Activated naive CD8-positive, alpha-beta T cell treated with anti-CD3 and anti-CD28 coated beads, Interleukin-2, amount 50 U/mL, for 24 hours (primary cell): ENCODE results near the gene TGFA.
"Not testable (repeated sequence)": the region's sequence is repeated elsewhere in the genome, so short reads cannot be mapped to it uniquely, and the experiment has no call there.

Experiments
- ATAC-seq: fragments of 150-1000 bp; cut with Tn5 transposase; one replicate; pipeline ENCODE4 v1.10.0; 2021
- DNase-seq: peaks from one replicate; pipeline ENCODE4 v3.0.0; 2021
- H3K27ac Mint-ChIP-seq: one replicate; pipeline ENCODE4 v1.8.0; 2021; ENCODE audit warnings: mild to moderate bottlenecking, mixed read lengths
- H3K27me3 Mint-ChIP-seq: one replicate; pipeline ENCODE4 v1.8.0; 2021; ENCODE audit warnings: mixed read lengths
- H3K36me3 Mint-ChIP-seq: one replicate; pipeline ENCODE4 v1.8.0; 2021; ENCODE audit warnings: low read depth, mixed read lengths
- H3K4me1 Mint-ChIP-seq: one replicate; pipeline ENCODE4 v1.8.0; 2021; ENCODE audit warnings: mixed read lengths
- H3K4me3 Mint-ChIP-seq: one replicate; pipeline ENCODE4 v1.8.0; 2021; ENCODE audit warnings: mild to moderate bottlenecking, moderate library complexity, mixed read lengths
- H3K9me3 Mint-ChIP-seq: one replicate; pipeline ENCODE4 v1.8.0; 2021; ENCODE audit warnings: mixed read lengths

The TGFA gene

GRCh38 chr2:70480468-70480867 is 73.2 kb downstream of the TGFA start:
- Mint-ChIP-seq H3K9me3 (no peaks in the 10 kb centered on the region), H3K4me3 (no peak overlapping the region), H3K27me3 (no peaks in the 10 kb centered on the region), H3K4me1 (peaks cover 4% of the 10 kb centered on the region), H3K36me3 (no peaks in the 10 kb centered on the region), H3K27ac (no peak overlapping the region)
- DNase-seq (no peak), ATAC-seq (no peak)

- no peak overlapping the region for H3K4me3 Mint-ChIP-seq
- no peaks in the 10 kb centered on the region for H3K36me3 Mint-ChIP-seq
- peaks cover 10% of the 10 kb centered on the region for H3K4me1 Mint-ChIP-seq
- no peaks in the 10 kb centered on the region for H3K9me3 Mint-ChIP-seq
- no peaks in the 10 kb centered on the region for H3K27me3 Mint-ChIP-seq
- DNase-seq, result no peak
- ATAC-seq, result no peak
- H3K27ac Mint-ChIP-seq, result no peak overlapping the region
These were observed 73.8 kb downstream of the TGFA start for GRCh38 chr2:70479816-70480215.

GRCh38 chr2:70477441-70477844 is 76.2 kb downstream of the TGFA start:
- Mint-ChIP-seq H3K27me3 (no peaks in the 10 kb centered on the region), H3K36me3 (no peaks in the 10 kb centered on the region), H3K27ac (no peak overlapping the region), H3K9me3 (no peaks in the 10 kb centered on the region), H3K4me1 (peaks cover 31% of the 10 kb centered on the region), H3K4me3 (no peak overlapping the region)
- ATAC-seq (no peak), DNase-seq (no peak)

GRCh38 chr2:70475266-70475665 is 78.4 kb downstream of the TGFA start:
- peaks cover 36% of the 10 kb centered on the region for H3K4me1 Mint-ChIP-seq
- DNase-seq (no peak), ATAC-seq (no peak)
- no peak overlapping the region for H3K27ac Mint-ChIP-seq
- H3K27me3 Mint-ChIP-seq, result no peaks in the 10 kb centered on the region
- no peaks in the 10 kb centered on the region for H3K36me3 Mint-ChIP-seq
- no peak overlapping the region for H3K4me3 Mint-ChIP-seq
- H3K9me3 Mint-ChIP-seq, result no peaks in the 10 kb centered on the region

GRCh38 chr2:70474256-70474848 is 79.3 kb downstream of the TGFA start:
- ATAC-seq (no peak), DNase-seq (no peak)
- no peaks in the 10 kb centered on the region for H3K27me3 Mint-ChIP-seq
- H3K36me3 Mint-ChIP-seq, result no peaks in the 10 kb centered on the region
- no peak overlapping the region for H3K27ac Mint-ChIP-seq
- H3K4me1 Mint-ChIP-seq, result peaks cover 39% of the 10 kb centered on the region
- no peaks in the 10 kb centered on the region for H3K9me3 Mint-ChIP-seq
- no peak overlapping the region for H3K4me3 Mint-ChIP-seq

DNA sequence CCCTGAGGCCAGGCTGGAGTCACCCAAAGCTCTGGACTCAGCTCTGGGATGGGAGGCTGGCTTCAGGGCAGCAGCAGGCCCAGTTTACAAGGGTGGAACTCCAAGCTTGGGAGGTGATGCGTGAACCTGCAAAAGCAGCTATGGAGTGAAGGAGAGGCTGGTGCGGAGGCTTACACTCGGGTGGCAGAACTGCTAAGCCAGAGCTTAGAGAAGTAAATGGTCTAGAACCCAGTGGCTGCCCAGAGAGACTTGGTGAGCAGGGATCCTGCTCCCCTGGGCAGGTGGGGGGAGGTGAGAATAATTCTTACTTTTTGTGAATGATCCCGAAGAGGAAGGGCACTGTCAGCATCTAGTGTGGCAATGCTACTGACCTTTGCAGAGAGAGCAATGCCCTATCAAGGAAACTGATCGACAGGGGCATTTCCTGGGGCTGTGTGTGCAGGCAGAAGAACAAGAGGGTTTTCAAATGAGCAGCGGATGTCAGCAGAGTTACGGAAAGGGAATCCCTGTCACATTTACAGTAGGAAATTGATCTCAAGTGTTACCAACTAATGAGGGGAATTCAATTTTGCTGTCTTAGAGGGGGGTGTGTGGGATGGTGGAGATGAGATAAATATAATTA is 80.4 kb downstream of the TGFA start:
- Mint-ChIP-seq H3K9me3 (no peaks in the 10 kb centered on the region), H3K27ac (no peak overlapping the region), H3K27me3 (no peaks in the 10 kb centered on the region), H3K4me3 (no peak overlapping the region), H3K4me1 (peaks cover 39% of the 10 kb centered on the region), H3K36me3 (no peaks in the 10 kb centered on the region)
- ATAC-seq (no peak), DNase-seq (no peak)

DNA sequence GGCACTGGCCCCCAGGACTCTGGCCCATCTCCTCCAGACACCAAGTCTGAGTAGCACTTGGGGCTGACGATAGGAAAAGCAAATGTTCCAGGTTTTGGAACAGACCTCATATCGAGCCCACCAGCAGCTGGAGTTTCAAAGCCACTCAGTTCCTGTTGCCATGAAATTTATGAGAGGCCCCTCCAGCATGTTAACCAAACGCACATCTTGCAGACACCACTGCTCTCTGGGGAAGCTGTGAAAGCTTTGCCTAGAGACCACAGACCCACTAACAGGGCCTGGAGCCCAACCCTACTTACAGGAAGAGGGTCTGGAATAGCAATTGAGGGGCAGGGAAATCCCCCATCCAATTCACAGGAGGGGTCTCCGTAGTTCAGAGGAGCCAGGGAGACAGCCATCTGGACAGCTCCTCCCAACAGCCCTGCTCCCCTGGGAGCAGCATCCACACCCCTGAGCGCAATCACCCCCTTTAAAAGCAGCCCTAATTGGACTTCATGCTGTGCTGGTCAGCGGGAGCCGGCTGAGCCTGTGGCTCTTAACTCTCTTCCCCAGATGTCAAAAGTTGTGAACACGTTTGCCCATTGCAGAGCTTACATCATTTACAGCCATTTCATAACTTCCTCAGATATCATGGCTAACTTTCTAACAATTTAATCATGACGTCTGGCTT is 81.3 kb downstream of the TGFA start:
- no peaks in the 10 kb centered on the region for H3K36me3 Mint-ChIP-seq
- H3K27ac Mint-ChIP-seq, result no peak overlapping the region
- ATAC-seq (no peak), DNase-seq (no peak)
- no peak overlapping the region for H3K4me3 Mint-ChIP-seq
- no peaks in the 10 kb centered on the region for H3K27me3 Mint-ChIP-seq
- H3K9me3 Mint-ChIP-seq, result no peaks in the 10 kb centered on the region
- H3K4me1 Mint-ChIP-seq, result peaks cover 39% of the 10 kb centered on the region

DNA sequence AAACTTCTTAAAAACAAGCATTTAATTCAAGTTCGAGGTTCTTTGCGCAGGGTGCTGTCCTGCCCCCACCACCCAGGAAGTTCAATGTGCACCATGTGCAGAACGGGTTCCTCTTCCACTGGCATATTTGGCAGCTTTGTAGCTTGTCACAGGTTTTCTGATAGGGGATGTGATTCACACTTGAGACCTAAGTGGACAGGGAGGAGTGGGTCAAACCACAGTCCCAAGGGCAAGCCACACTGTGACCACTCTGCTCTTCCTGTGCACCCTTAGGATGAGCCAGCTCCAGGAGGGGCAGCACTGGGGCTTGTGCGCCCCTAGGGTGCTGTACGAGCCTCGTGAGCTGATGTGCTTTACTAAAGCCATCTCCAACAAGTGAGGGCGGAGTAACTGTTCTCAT is 82.5 kb downstream of the TGFA start:
- no peak overlapping the region for H3K4me3 Mint-ChIP-seq
- H3K4me1 Mint-ChIP-seq, result peaks cover 39% of the 10 kb centered on the region
- no peak for DNase-seq
- H3K27me3 Mint-ChIP-seq, result no peaks in the 10 kb centered on the region
- no peaks in the 10 kb centered on the region for H3K9me3 Mint-ChIP-seq
- H3K36me3 Mint-ChIP-seq, result no peaks in the 10 kb centered on the region
- no peak overlapping the region for H3K27ac Mint-ChIP-seq
- ATAC-seq, result no peak

DNA sequence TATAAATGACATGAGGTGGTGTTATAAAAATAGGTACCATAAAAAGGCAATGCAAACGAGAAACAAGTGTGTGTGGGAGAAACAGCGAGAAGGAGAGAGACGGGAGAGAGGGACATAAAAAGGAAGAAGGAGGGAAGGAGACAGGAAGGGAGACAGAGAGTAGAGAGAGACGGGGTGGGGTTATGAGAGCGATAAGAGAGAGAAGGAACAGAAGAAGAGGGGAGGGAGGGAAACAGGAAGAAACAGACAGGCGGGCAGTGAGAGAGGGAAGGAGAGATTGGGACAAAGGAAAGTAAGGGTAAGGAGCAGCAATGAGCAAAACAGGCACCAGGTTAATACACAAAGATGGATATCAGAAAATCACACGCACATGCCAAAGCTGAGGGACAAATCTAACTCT is 83.7 kb downstream of the TGFA start:
- ATAC-seq, result no peak
- no peak for DNase-seq
- Mint-ChIP-seq H3K4me3 (no peak overlapping the region), H3K4me1 (peaks cover 30% of the 10 kb centered on the region), H3K36me3 (no peaks in the 10 kb centered on the region), H3K9me3 (no peaks in the 10 kb centered on the region), H3K27ac (no peak overlapping the region), H3K27me3 (no peaks in the 10 kb centered on the region)

DNA sequence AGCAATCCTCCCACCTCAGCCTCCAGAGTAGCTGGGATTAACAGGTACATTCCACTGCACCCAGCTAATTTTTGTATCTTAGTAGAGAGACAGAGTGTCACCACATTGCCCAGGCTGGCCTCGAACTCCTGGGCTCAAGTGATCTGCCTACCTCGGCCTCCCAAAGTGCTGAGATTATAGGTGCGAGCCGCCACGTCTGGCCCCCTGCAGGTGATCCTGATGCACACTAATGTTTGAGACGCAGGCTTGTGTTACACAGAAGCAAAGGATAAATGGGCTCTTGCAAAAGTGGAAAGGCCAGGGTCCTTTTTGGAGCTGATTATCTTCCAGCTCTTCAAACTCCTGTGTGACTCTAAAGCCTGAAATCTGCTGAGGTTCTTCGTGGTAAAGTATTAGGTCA is 84.2 kb downstream of the TGFA start:
- DNase-seq (no peak), ATAC-seq (no peak)
- peaks cover 25% of the 10 kb centered on the region for H3K4me1 Mint-ChIP-seq
- no peak overlapping the region for H3K4me3 Mint-ChIP-seq
- H3K36me3 Mint-ChIP-seq, result no peaks in the 10 kb centered on the region
- no peak overlapping the region for H3K27ac Mint-ChIP-seq
- H3K9me3 Mint-ChIP-seq, result no peaks in the 10 kb centered on the region
- no peaks in the 10 kb centered on the region for H3K27me3 Mint-ChIP-seq

DNA sequence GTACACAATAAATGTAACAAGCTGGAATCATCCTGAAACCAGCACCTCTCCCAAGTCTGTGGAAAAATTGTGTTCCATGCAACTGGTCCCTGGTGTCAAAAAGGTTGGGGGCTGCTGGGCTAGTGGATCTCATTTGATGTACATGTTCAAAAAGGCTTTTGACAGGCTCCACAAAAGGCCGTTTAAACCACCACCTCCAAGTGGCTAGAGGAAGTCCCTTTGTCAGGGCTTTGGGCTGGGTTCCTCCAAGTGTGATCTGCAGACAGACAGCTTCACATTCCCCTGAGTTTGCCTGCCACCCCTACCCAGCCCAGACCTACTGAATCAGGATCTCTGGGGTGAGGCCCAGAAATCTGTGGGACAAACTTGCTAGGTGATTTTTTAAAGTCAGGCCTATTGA is 84.7 kb downstream of the TGFA start:
- Mint-ChIP-seq H3K4me1 (peaks cover 19% of the 10 kb centered on the region), H3K4me3 (no peak overlapping the region)

GRCh38 chr2:70467831-70468779 is 85.5 kb downstream of the TGFA start:
- Mint-ChIP-seq H3K4me3 (no peak overlapping the region), H3K4me1 (peaks cover 14% of the 10 kb centered on the region), H3K27me3 (no peaks in the 10 kb centered on the region), H3K27ac (no peak overlapping the region), H3K9me3 (no peaks in the 10 kb centered on the region), H3K36me3 (no peaks in the 10 kb centered on the region)
- DNase-seq (no peak), ATAC-seq (no peak)

More for the DNA sequence above, 84.7 kb downstream of the TGFA start:
- no peak for ATAC-seq
- no peaks in the 10 kb centered on the region for H3K36me3 Mint-ChIP-seq
- no peaks in the 10 kb centered on the region for H3K27me3 Mint-ChIP-seq
- H3K27ac Mint-ChIP-seq, result no peak overlapping the region
- no peaks in the 10 kb centered on the region for H3K9me3 Mint-ChIP-seq
- no peak for DNase-seq

GRCh38 chr2:70467237-70467636 is 86.4 kb downstream of the TGFA start:
- no peaks in the 10 kb centered on the region for H3K36me3 Mint-ChIP-seq
- H3K4me1 Mint-ChIP-seq, result peaks cover 8% of the 10 kb centered on the region
- no peak overlapping the region for H3K4me3 Mint-ChIP-seq
- ATAC-seq (no peak), DNase-seq (no peak)
- no peaks in the 10 kb centered on the region for H3K27me3 Mint-ChIP-seq
- H3K27ac Mint-ChIP-seq, result no peak overlapping the region
- no peaks in the 10 kb centered on the region for H3K9me3 Mint-ChIP-seq

DNA sequence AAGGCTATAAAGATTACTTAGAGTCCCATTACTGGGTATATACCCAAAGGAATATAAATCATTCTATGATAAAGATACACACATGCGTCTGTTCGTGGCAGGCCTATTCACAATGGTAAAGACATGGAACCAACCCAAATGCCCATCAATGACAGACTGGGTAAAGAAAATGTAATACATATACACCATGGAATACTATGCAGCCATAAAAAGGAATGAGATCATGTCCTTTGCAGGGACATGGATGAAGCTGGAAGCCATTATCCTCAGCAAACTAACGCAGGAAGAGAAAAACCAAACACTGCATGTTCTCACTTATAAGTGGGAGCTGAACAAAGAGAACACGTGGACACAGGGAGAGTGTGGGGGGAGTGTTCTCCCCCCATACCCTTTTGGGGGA is 87.0 kb downstream of the TGFA start:
- H3K27me3 Mint-ChIP-seq, H3K4me1 Mint-ChIP-seq, DNase-seq, ATAC-seq, H3K36me3 Mint-ChIP-seq, H3K4me3 Mint-ChIP-seq, H3K9me3 Mint-ChIP-seq, H3K27ac Mint-ChIP-seq: not testable (repeated sequence)
